HG03442 (cell line): ENCODE data around the gene TMCC1.

Experiments
- ATAC-seq: cut with Tn5 transposase; IDR thresholded peaks from one replicate; pipeline ENCODE4 v1.9.1; 2021; ENCODE audit warnings: mild to moderate bottlenecking, moderate library complexity; ENCODE audit not compliant: unreplicated experiment

Gene TMCC1

GRCh38 chr3:129602730-129603560 is 290.6 kb downstream of the TMCC1 start:
- ATAC-seq = no peak

GRCh38 chr3:129602309-129602708 is 291.2 kb downstream of the TMCC1 start:
- ATAC-seq = no peak

GRCh38 chr3:129601713-129602112 is 291.8 kb downstream of the TMCC1 start:
- no peak for ATAC-seq

GRCh38 chr3:129600348-129600747 is 293.2 kb downstream of the TMCC1 start:
- ATAC-seq = no peak

- ATAC-seq = no peak
Observed at GRCh38 chr3:129599607-129600006, 293.9 kb downstream of the TMCC1 start.

- ATAC-seq = no peak
Observed at GRCh38 chr3:129599073-129599472, 294.4 kb downstream of the TMCC1 start.

GRCh38 chr3:129598484-129598883 is 295.0 kb downstream of the TMCC1 start:
- ATAC-seq = no peak

GRCh38 chr3:129598000-129598381 is 295.5 kb downstream of the TMCC1 start:
- ATAC-seq = no peak
